ENCODE results near the gene SNRNP27.
A peak's percentile ranks its signal among the peaks of the same experiment; 100 is the strongest.

SNRNP27 gene

DNA sequence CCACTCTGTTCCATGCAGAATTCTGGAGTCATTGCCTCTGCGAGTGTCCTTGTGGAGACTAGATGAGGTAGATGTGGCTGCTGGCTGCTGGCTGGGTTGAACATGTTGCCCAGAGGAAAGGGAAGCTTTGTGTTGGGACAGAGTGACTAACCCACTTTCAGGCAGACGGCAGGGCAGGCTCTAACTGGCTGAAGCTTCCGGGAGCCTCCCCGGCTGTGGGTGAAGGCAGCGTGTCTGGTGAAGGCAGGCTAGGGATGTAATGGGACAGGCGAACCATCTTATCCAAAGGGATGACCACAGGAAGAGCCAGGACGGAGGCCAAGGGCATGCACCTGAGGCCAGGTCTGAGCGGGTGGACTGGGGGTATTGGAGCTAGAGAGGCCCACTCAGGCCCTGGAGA lies 51.7 kb downstream of the SNRNP27 start:
- Histone ChIP-seq H3K4me1 (ENCODE audit: control insufficient read depth in 1 of 2, insufficient read depth in 2 of 2, low read length in 2 of 2) (peaks cover 15 to 17% of the 10 kb centered on the region in 2 experiments), H3K9me3 (ENCODE audit: insufficient read depth, low read depth, low read length) (no peaks in the 10 kb centered on the region), H4K8ac (ENCODE audit: low read depth, low read length) (peak overlapping the region; percentile 42), H2BK12ac (ENCODE audit: low read length) (peak overlapping the region; percentile 42), H3K79me2 (ENCODE audit: control insufficient read depth, insufficient read depth, low read length, poor library complexity) (no peaks in the 10 kb centered on the region), H4K12ac (ENCODE audit: low read depth, low read length) (no peak overlapping the region), H2AFZ (ENCODE audit: insufficient read depth, low read length, poor library complexity) (no peak overlapping the region), H4K91ac (ENCODE audit: low read depth, low read length) (no peak overlapping the region), H3K4me2 (ENCODE audit: low read length) (no peak overlapping the region), H3K4me3 (ENCODE audit: low read depth, low read length) (no peak overlapping the region), H3K79me1 (ENCODE audit: low read length) (peaks cover 2% of the 10 kb centered on the region), H3K36me3 (ENCODE audit: control insufficient read depth in 1 of 2, insufficient read depth in 2 of 2, low read length in 2 of 2) (peaks cover 2% of the 10 kb centered on the region in 2 experiments), H3K4ac (ENCODE audit: low read depth, low read length) (no peak overlapping the region), H3K14ac (ENCODE audit: low read length) (no peak overlapping the region), H3K9ac (ENCODE audit: low read length) (no peak overlapping the region), H2BK120ac (ENCODE audit: insufficient read depth, low read length, poor library complexity) (peak overlapping the region; percentile 25), H2BK5ac (ENCODE audit: low read depth, low read length, poor library complexity) (no peak overlapping the region), H3K23ac (ENCODE audit: low read length) (no peak overlapping the region), H3K27me3 (ENCODE audit: insufficient read depth, low read length) (no peaks in the 10 kb centered on the region), H2AK5ac (ENCODE audit: low read length) (no peak overlapping the region), H3K18ac (ENCODE audit: low read length) (no peak overlapping the region), H3K27ac (ENCODE audit: low read depth, low read length) (no peak overlapping the region)
- peak in 1 of 2 donors; percentile 35 for DNase-seq
- no CpG with 5 or more reads among the region's 8 CpGs for WGBS (ENCODE audit: extremely low coverage, insufficient coverage, insufficient read length)

DNA sequence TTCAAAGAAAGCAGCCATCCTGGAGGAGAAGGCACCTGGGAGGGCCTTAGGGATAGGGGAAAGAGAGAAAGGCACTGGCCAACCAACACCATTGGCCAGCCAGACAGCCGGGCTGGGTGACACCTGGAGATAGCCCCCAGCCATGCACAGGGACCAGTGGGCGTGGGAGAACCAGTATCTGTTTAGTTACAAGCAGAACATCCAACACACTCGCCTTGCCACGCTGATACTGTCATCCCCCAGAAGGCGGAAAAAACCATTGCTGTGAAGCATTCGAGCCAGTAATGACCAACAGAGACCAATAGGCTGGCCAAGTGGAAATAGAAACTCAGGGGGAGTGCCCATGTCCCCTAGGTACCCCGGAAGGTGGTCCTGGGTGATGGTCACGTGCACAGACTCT lies 52.2 kb downstream of the SNRNP27 start:
- Histone ChIP-seq H4K91ac (ENCODE audit: low read depth, low read length) (no peak overlapping the region), H3K4me2 (ENCODE audit: low read length) (no peak overlapping the region), H2BK5ac (ENCODE audit: low read depth, low read length, poor library complexity) (no peak overlapping the region), H2AK5ac (ENCODE audit: low read length) (no peak overlapping the region), H2AFZ (ENCODE audit: insufficient read depth, low read length, poor library complexity) (no peak overlapping the region), H3K14ac (ENCODE audit: low read length) (no peak overlapping the region), H3K27ac (ENCODE audit: low read depth, low read length) (no peak overlapping the region), H3K4me1 (ENCODE audit: control insufficient read depth in 1 of 2, insufficient read depth in 2 of 2, low read length in 2 of 2) (peaks cover 15 to 17% of the 10 kb centered on the region in 2 experiments), H3K9me3 (ENCODE audit: insufficient read depth, low read depth, low read length) (no peaks in the 10 kb centered on the region), H2BK120ac (ENCODE audit: insufficient read depth, low read length, poor library complexity) (no peak overlapping the region), H3K79me2 (ENCODE audit: control insufficient read depth, insufficient read depth, low read length, poor library complexity) (no peaks in the 10 kb centered on the region), H3K79me1 (ENCODE audit: low read length) (peaks cover 2% of the 10 kb centered on the region), H2BK12ac (ENCODE audit: low read length) (no peak overlapping the region), H3K4ac (ENCODE audit: low read depth, low read length) (no peak overlapping the region), H4K8ac (ENCODE audit: low read depth, low read length) (no peak overlapping the region), H3K18ac (ENCODE audit: low read length) (no peak overlapping the region), H3K9ac (ENCODE audit: low read length) (no peak overlapping the region), H4K12ac (ENCODE audit: low read depth, low read length) (no peak overlapping the region), H3K27me3 (ENCODE audit: insufficient read depth, low read length) (no peaks in the 10 kb centered on the region), H3K23ac (ENCODE audit: low read length) (no peak overlapping the region), H3K4me3 (ENCODE audit: low read depth, low read length) (no peak overlapping the region), H3K36me3 (ENCODE audit: control insufficient read depth in 1 of 2, insufficient read depth in 2 of 2, low read length in 2 of 2) (no peaks in the 10 kb centered on the region)
- no peak for DNase-seq
- no CpG with 5 or more reads among the region's 8 CpGs for WGBS (ENCODE audit: extremely low coverage, insufficient coverage, insufficient read length)

GRCh38 chr2:69946351-69947324 lies 52.9 kb downstream of the SNRNP27 start:
- WGBS (ENCODE audit: extremely low coverage, insufficient coverage, insufficient read length), result no CpG with 5 or more reads among the region's 13 CpGs
- Histone ChIP-seq H4K91ac (ENCODE audit: low read depth, low read length) (no peak overlapping the region), H3K4me2 (ENCODE audit: low read length) (no peak overlapping the region), H3K4ac (ENCODE audit: low read depth, low read length) (no peak overlapping the region), H4K8ac (ENCODE audit: low read depth, low read length) (no peak overlapping the region), H3K4me1 (ENCODE audit: control insufficient read depth in 1 of 2, insufficient read depth in 2 of 2, low read length in 2 of 2) (peaks cover 15 to 17% of the 10 kb centered on the region in 2 experiments), H3K23ac (ENCODE audit: low read length) (no peak overlapping the region), H3K9me3 (ENCODE audit: insufficient read depth, low read depth, low read length) (no peaks in the 10 kb centered on the region), H3K79me2 (ENCODE audit: control insufficient read depth, insufficient read depth, low read length, poor library complexity) (no peaks in the 10 kb centered on the region), H3K36me3 (ENCODE audit: control insufficient read depth in 1 of 2, insufficient read depth in 2 of 2, low read length in 2 of 2) (no peaks in the 10 kb centered on the region), H3K18ac (ENCODE audit: low read length) (no peak overlapping the region), H2BK5ac (ENCODE audit: low read depth, low read length, poor library complexity) (no peak overlapping the region), H3K79me1 (ENCODE audit: low read length) (peaks cover 2% of the 10 kb centered on the region), H4K12ac (ENCODE audit: low read depth, low read length) (no peak overlapping the region), H3K9ac (ENCODE audit: low read length) (no peak overlapping the region), H2AFZ (ENCODE audit: insufficient read depth, low read length, poor library complexity) (no peak overlapping the region), H3K27ac (ENCODE audit: low read depth, low read length) (no peak overlapping the region), H2BK120ac (ENCODE audit: insufficient read depth, low read length, poor library complexity) (no peak overlapping the region), H3K27me3 (ENCODE audit: insufficient read depth, low read length) (no peaks in the 10 kb centered on the region), H2AK5ac (ENCODE audit: low read length) (no peak overlapping the region), H3K4me3 (ENCODE audit: low read depth, low read length) (no peak overlapping the region), H3K14ac (ENCODE audit: low read length) (no peak overlapping the region), H2BK12ac (ENCODE audit: low read length) (no peak overlapping the region)
- peak in 1 of 2 donors; percentile 63 for DNase-seq

DNA sequence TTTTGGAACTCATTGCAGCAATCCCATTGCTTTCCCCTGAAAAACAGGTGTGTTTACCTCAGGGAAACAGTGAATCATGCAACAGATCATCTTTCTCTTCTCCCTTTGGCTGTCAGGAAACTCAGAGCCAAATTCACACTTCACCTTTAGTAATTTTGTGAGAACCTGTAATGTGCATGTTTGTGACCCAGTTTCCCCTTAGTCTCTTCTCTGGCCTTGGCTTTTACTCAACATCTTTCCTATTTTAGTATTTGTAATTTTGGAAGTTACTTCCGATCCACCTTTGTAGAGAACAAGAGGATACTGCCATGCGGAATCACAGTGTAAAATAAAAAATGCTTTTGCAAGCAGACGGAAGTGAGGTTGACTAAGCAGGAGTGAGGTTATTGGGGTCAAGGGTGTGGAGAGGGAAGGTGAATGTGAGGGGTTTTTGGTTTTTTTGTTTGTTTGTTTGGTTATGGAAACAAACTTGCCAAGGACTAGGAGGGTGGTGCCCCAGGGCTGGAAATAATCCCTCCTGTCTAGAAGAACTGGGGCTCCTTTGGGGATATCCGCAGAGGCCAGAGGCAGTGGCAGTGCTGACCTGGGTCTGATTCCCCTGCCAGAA lies 53.7 kb downstream of the SNRNP27 start:
- H3K79me2 ChIP-seq (ENCODE audit: control insufficient read depth, insufficient read depth, low read length, poor library complexity), result no peaks in the 10 kb centered on the region
- no peak overlapping the region for H4K91ac ChIP-seq (ENCODE audit: low read depth, low read length)
- H3K9ac ChIP-seq (ENCODE audit: low read length), result no peak overlapping the region
- H3K14ac ChIP-seq (ENCODE audit: low read length), result no peak overlapping the region
- H2AK5ac ChIP-seq (ENCODE audit: low read length), result no peak overlapping the region
- H3K4ac ChIP-seq (ENCODE audit: low read depth, low read length), result no peak overlapping the region
- H3K27ac ChIP-seq (ENCODE audit: low read depth, low read length), result no peak overlapping the region
- no peaks in the 10 kb centered on the region for H3K9me3 ChIP-seq (ENCODE audit: insufficient read depth, low read depth, low read length)
- H2BK12ac ChIP-seq (ENCODE audit: low read length), result no peak overlapping the region
- H3K23ac ChIP-seq (ENCODE audit: low read length), result no peak overlapping the region
- H4K8ac ChIP-seq (ENCODE audit: low read depth, low read length), result no peak overlapping the region
- H3K4me2 ChIP-seq (ENCODE audit: low read length), result no peak overlapping the region
- H3K27me3 ChIP-seq (ENCODE audit: insufficient read depth, low read length), result no peaks in the 10 kb centered on the region
- H2BK120ac ChIP-seq (ENCODE audit: insufficient read depth, low read length, poor library complexity), result no peak overlapping the region
- H3K4me1 ChIP-seq (ENCODE audit: control insufficient read depth in 1 of 2, insufficient read depth in 2 of 2, low read length in 2 of 2), result peaks cover 15 to 17% of the 10 kb centered on the region in 2 experiments
- H4K12ac ChIP-seq (ENCODE audit: low read depth, low read length), result no peak overlapping the region
- no peak overlapping the region for H2AFZ ChIP-seq (ENCODE audit: insufficient read depth, low read length, poor library complexity)
- no peak overlapping the region for H2BK5ac ChIP-seq (ENCODE audit: low read depth, low read length, poor library complexity)
- peaks cover 2% of the 10 kb centered on the region for H3K79me1 ChIP-seq (ENCODE audit: low read length)
- no peak overlapping the region for H3K4me3 ChIP-seq (ENCODE audit: low read depth, low read length)
- DNase-seq, result peak in 1 of 2 donors; percentile 45
- no CpG with 5 or more reads among the region's 4 CpGs for WGBS (ENCODE audit: extremely low coverage, insufficient coverage, insufficient read length)
- H3K18ac ChIP-seq (ENCODE audit: low read length), result no peak overlapping the region
- H3K36me3 ChIP-seq (ENCODE audit: control insufficient read depth in 1 of 2, insufficient read depth in 2 of 2, low read length in 2 of 2), result no peaks in the 10 kb centered on the region

All from trophoblast cell (in vitro differentiated cells and primary cell).